Measurements from ENCODE around the gene SPOPL. TPM values are rescaled to one million over a fixed set of nuclear protein-coding genes. Genes with fewer than 3 reads are reported as not detected.

Gene SPOPL
- total RNA-seq, 1 experiment from 2014 or later: 13.6 TPM

DNA sequence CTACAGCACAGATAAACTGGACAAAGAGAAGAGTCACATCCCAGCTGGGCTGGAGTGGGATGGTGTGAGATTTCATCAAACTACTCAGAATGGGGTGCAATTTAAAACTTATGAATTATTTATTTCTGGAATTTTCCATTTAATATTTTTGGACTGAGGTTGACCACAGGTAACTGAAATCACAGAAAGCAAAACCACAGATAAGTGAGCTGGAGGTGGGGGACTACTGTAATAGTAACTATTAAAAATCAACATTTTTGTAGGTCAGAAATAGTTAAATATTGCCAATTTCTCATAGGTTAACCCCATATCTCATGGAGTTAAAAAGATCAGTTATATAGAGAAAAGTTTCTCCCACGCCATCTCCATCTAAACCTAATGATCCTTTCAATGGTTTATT is 88.1 kb downstream of the SPOPL start:
- no peaks in the 10 kb centered on the region for H4K20me1 ChIP-seq (ENCODE audit: control insufficient read depth, insufficient read depth, insufficient read length)
- no peak for TF ChIP-seq CTCF (conservative IDR thresholded peaks at IDR 0.05)
- no peak overlapping the region for H2BK12ac ChIP-seq (ENCODE audit: insufficient read length, low read depth, low read length)
- H3K9ac ChIP-seq (ENCODE audit: extremely low read depth, insufficient read length, low read length): no peak overlapping the region
- no peak overlapping the region for H3K4ac ChIP-seq (ENCODE audit: low read depth, low read length)
- no peaks in the 10 kb centered on the region for H3K9me3 ChIP-seq (ENCODE audit: control insufficient read depth, low read depth, low read length)
- no peak overlapping the region for H4K91ac ChIP-seq (ENCODE audit: insufficient read length, low read depth, low read length)
- no peak overlapping the region for H4K5ac ChIP-seq (ENCODE audit: insufficient read length, low read depth, low read length)
- no peak overlapping the region for H2AK5ac ChIP-seq (ENCODE audit: insufficient read length, low read length)
- no peak overlapping the region for H3K23ac ChIP-seq (ENCODE audit: insufficient read length, low read depth, low read length)
- no peak overlapping the region for H2BK5ac ChIP-seq (ENCODE audit: insufficient read length, low read length)
- no peak overlapping the region for H2AFZ ChIP-seq (ENCODE audit: low read length)
- H2BK120ac ChIP-seq (ENCODE audit: low read depth, low read length, poor library complexity, severe bottlenecking): no peak overlapping the region
- H3K27me3 Mint-ChIP-seq (ENCODE audit: low read depth): no peaks in the 10 kb centered on the region
- 0 out of 4 replicates have a peak, but pooled peaks cover 0 to 4% of the 10 kb centered on the region in 2 experiments for H3K4me1 Mint-ChIP-seq
- H2BK20ac ChIP-seq (ENCODE audit: low read depth, low read length, poor library complexity, severe bottlenecking): no peak overlapping the region
- no peak overlapping the region for H3K18ac ChIP-seq (ENCODE audit: insufficient read length, low read depth, low read length)
- H3K27ac Mint-ChIP-seq: no peak overlapping the region
- H3K23me2 ChIP-seq (ENCODE audit: insufficient read length, low read depth, low read length, poor library complexity, severe bottlenecking): no peaks in the 10 kb centered on the region
- no peak overlapping the region for H4K8ac ChIP-seq (replicated peaks; ENCODE audit: insufficient read length, low read depth, low read length)
- H3K27ac ChIP-seq (ENCODE audit: insufficient read length, low read depth, low read length): no peak overlapping the region
- H3K56ac ChIP-seq (ENCODE audit: insufficient read length, low read depth, low read length): no peak overlapping the region
- WGBS (ENCODE audit: extremely low coverage, insufficient read length, low lambda C conversion rate): no CpG with 5 or more reads among the region's 1 CpG
- no peaks in the 10 kb centered on the region for H3K79me2 ChIP-seq (ENCODE audit: insufficient read depth, low read length)
- DNase-seq: no peak
- no peaks in the 10 kb centered on the region for H3K27me3 ChIP-seq (ENCODE audit: insufficient read depth, low read length)
- no peak overlapping the region for H3K4me3 Mint-ChIP-seq
- H3K36me3 Mint-ChIP-seq (ENCODE audit: insufficient read depth in 1 of 3, low read depth in 3 of 3): no peaks in the 10 kb centered on the region
- H2BK15ac ChIP-seq (ENCODE audit: low read depth, low read length): no peak overlapping the region
- no peaks in the 10 kb centered on the region for H3K9me3 Mint-ChIP-seq
- H3T11ph ChIP-seq (ENCODE audit: low read length): no peak overlapping the region
- H3K14ac ChIP-seq (ENCODE audit: insufficient read depth, low read length): no peak overlapping the region
- no peak overlapping the region for H3K4me2 ChIP-seq (ENCODE audit: insufficient read depth, insufficient read length, low read length)
- no peaks in the 10 kb centered on the region for H3K79me1 ChIP-seq (ENCODE audit: insufficient read depth, low read depth, low read length, poor library complexity, severe bottlenecking)
- H3K4me1 ChIP-seq (ENCODE audit: insufficient read depth, low read length): no peaks in the 10 kb centered on the region
